ENCODE data around the gene PSMB5. TPM values are rescaled to one million over a fixed set of nuclear protein-coding genes. Genes with fewer than 3 reads are reported as not detected.

PSMB5 gene
- total and polyA plus RNA-seq, 2 of the 13 experiments (the other 11 are each of a cell fraction or from before 2014, with no cell fraction given): 705 to 871 TPM

- TF ChIP-seq ZNF609 (CRISPR knock-in tag; IDR thresholded peaks at IDR 0.05; ENCODE audit: borderline replicate concordance): peak; percentile 76; the same call in 1 of the 2 replicates
- TF ChIP-seq PBX2 (CRISPR knock-in tag; IDR thresholded peaks at IDR 0.05): peak; percentile 100
- peak; percentile 99 for TF ChIP-seq E2F2 (CRISPR knock-in tag; IDR thresholded peaks at IDR 0.05; ENCODE audit: borderline replicate concordance)
- TF ChIP-seq PRPF4 (IDR thresholded peaks at IDR 0.05; ENCODE audit: low read depth, low read length, poor library complexity, severe bottlenecking): no peak
- peak; percentile 96 for TF ChIP-seq SNAPC4 (CRISPR knock-in tag; IDR thresholded peaks at IDR 0.05)
- peak; percentile 67; the same call in 1 of the 2 replicates for TF ChIP-seq ZMAT5 (CRISPR knock-in tag; IDR thresholded peaks at IDR 0.05; ENCODE audit: borderline replicate concordance, low read depth)
- TF ChIP-seq CREB1 (IDR thresholded peaks at IDR 0.05): peak; percentile 89
- no peak; the same call in 1 of the 2 replicates for TF ChIP-seq CREB1 (CRISPR knock-in tag; IDR thresholded peaks at IDR 0.05)
- no peak for TF ChIP-seq BCLAF1 (IDR thresholded peaks at IDR 0.05)
These were observed 27.9 kb downstream of the PSMB5 start (continued) for GRCh38 chr14:23006544-23007419.
